H9 (cell line): ENCODE data around the gene KLF18. TPM values are rescaled to one million over a fixed set of nuclear protein-coding genes. Genes with fewer than 3 reads are reported as not detected.

Source experiments
- DNase-seq: peaks from one replicate; pipeline ENCODE4 v3.0.0-alpha.2; 2017
- H2AFZ ChIP-seq: one replicate; pipeline ENCODE4 v1.6.1; 2013; ENCODE audit warnings: mild to moderate bottlenecking, low read length, control low read depth, moderate library complexity
- H2AK5ac ChIP-seq: 2 replicates; pipeline ENCODE4 v1.6.1; 2013; ENCODE audit warnings: low read length, control low read depth, mixed read lengths; ENCODE audit not compliant: insufficient read length
- H2BK120ac ChIP-seq: one replicate; pipeline ENCODE4 v1.6.1; 2013; ENCODE audit warnings: low read depth, mild to moderate bottlenecking, low read length, control low read depth, inconsistent platforms; ENCODE audit not compliant: poor library complexity, severe bottlenecking
- H2BK12ac ChIP-seq: 2 replicates; pipeline ENCODE4 v1.6.1; 2013; ENCODE audit warnings: low read length, control low read depth, mixed read lengths, low read depth; ENCODE audit not compliant: insufficient read length
- H2BK15ac ChIP-seq: 2 replicates; pipeline ENCODE4 v1.6.1; 2013; ENCODE audit warnings: low read depth, low read length, control low read depth
- H2BK20ac ChIP-seq: one replicate; pipeline ENCODE4 v1.6.1; 2013; ENCODE audit warnings: low read depth, mild to moderate bottlenecking, low read length, control low read depth, inconsistent platforms; ENCODE audit not compliant: poor library complexity, severe bottlenecking
- H2BK5ac ChIP-seq: 2 replicates; pipeline ENCODE4 v1.6.1; 2013; ENCODE audit warnings: low read length, control low read depth, mixed read lengths; ENCODE audit not compliant: insufficient read length
- H3K14ac ChIP-seq: 2 replicates; pipeline ENCODE4 v1.6.1; 2013; ENCODE audit warnings: low read length, control low read depth; ENCODE audit not compliant: insufficient read depth
- H3K18ac ChIP-seq: 2 replicates; pipeline ENCODE4 v1.6.1; 2013; ENCODE audit warnings: low read depth, mild to moderate bottlenecking, mixed read lengths, low read length, control low read depth; ENCODE audit not compliant: insufficient read length
- H3K23ac ChIP-seq: 2 replicates; pipeline ENCODE4 v1.6.1; 2013; ENCODE audit warnings: low read length, control low read depth, mixed read lengths, low read depth; ENCODE audit not compliant: insufficient read length
- H3K23me2 ChIP-seq: 2 replicates; pipeline ENCODE4 v1.6.1; 2013; ENCODE audit warnings: low read depth, mild to moderate bottlenecking, mixed read lengths, low read length, control low read depth; ENCODE audit not compliant: insufficient read length, poor library complexity, severe bottlenecking
- H3K27ac ChIP-seq: 2 replicates; pipeline ENCODE4 v1.5.1; 2013; ENCODE audit warnings: low read length, control low read depth, mixed read lengths, low read depth; ENCODE audit not compliant: insufficient read length
- H3K27me3 ChIP-seq: 2 replicates; pipeline ENCODE4 v1.6.1; 2013; ENCODE audit warnings: low read length, control low read depth, inconsistent platforms; ENCODE audit not compliant: insufficient read depth
- H3K4ac ChIP-seq: 2 replicates; pipeline ENCODE4 v1.6.1; 2013; ENCODE audit warnings: low read depth, mild to moderate bottlenecking, control low read depth, inconsistent platforms, low read length, moderate library complexity
- H3K4me1 ChIP-seq: 2 replicates; pipeline ENCODE4 v1.6.1; 2013; ENCODE audit warnings: low read length, control low read depth, inconsistent platforms; ENCODE audit not compliant: insufficient read depth
- H3K4me2 ChIP-seq: 2 replicates; pipeline ENCODE4 v1.6.1; 2013; ENCODE audit warnings: low read length, control low read depth, mixed read lengths; ENCODE audit not compliant: insufficient read length, insufficient read depth
- H3K56ac ChIP-seq: 2 replicates; pipeline ENCODE4 v1.6.1; 2013; ENCODE audit warnings: low read depth, mild to moderate bottlenecking, mixed read lengths, low read length, control low read depth; ENCODE audit not compliant: insufficient read length
- H3K79me1 ChIP-seq: 2 replicates; pipeline ENCODE4 v1.6.1; 2013; ENCODE audit warnings: low read depth, mild to moderate bottlenecking, moderate library complexity, low read length, control low read depth, inconsistent platforms; ENCODE audit not compliant: insufficient read depth, poor library complexity, severe bottlenecking
- H3K79me2 ChIP-seq: 2 replicates; pipeline ENCODE4 v1.6.1; 2013; ENCODE audit warnings: low read length, control low read depth, inconsistent platforms; ENCODE audit not compliant: insufficient read depth
- H3K9ac ChIP-seq: 2 replicates; pipeline ENCODE4 v1.6.1; 2013; ENCODE audit warnings: low read length, control low read depth, mixed read lengths; ENCODE audit not compliant: insufficient read length; ENCODE audit errors: extremely low read depth
- H3K9me3 ChIP-seq: one replicate; pipeline ENCODE4 v1.6.1; 2013; ENCODE audit warnings: low read depth, low read length, inconsistent platforms; ENCODE audit not compliant: control insufficient read depth
- H3T11ph ChIP-seq: one replicate; pipeline ENCODE4 v1.6.1; 2013; ENCODE audit warnings: mild to moderate bottlenecking, low read length, control low read depth, inconsistent platforms
- H4K20me1 ChIP-seq: one replicate; pipeline ENCODE4 v1.6.1; 2013; ENCODE audit not compliant: control insufficient read depth, insufficient read length, insufficient read depth
- H4K5ac ChIP-seq: 2 replicates; pipeline ENCODE4 v1.6.1; 2013; ENCODE audit warnings: low read depth, mild to moderate bottlenecking, mixed read lengths, low read length, control low read depth; ENCODE audit not compliant: insufficient read length
- H4K8ac ChIP-seq: replicated peaks from 2 replicates; pipeline ENCODE4 v1.6.1; 2013; ENCODE audit warnings: low read length, control low read depth, mixed read lengths, low read depth; ENCODE audit not compliant: insufficient read length
- H4K91ac ChIP-seq: 2 replicates; pipeline ENCODE4 v1.6.1; 2013; ENCODE audit warnings: low read depth, mild to moderate bottlenecking, moderate library complexity, mixed read lengths, low read length, control low read depth; ENCODE audit not compliant: insufficient read length
- H3K27ac Mint-ChIP-seq, 3 experiments: 2 replicates in 2 of 3; 3 replicates in 1 of 3; pipeline ENCODE4 v1.8.0; 2020 to 2021; ENCODE audit warnings: mixed read lengths in 3 of 3, mild to moderate bottlenecking in 1 of 3, moderate library complexity in 1 of 3
- H3K27me3 Mint-ChIP-seq: 2 replicates; pipeline ENCODE4 v1.8.0; 2021; ENCODE audit warnings: low read depth, mild to moderate bottlenecking, moderate library complexity, mixed read lengths
- H3K36me3 Mint-ChIP-seq, 3 experiments: 2 replicates in 2 of 3; 3 replicates in 1 of 3; pipeline ENCODE4 v1.8.0; 2020 to 2021; ENCODE audit warnings: low read depth in 3 of 3, mixed read lengths in 3 of 3; ENCODE audit not compliant: insufficient read depth in 1 of 3
- H3K4me1 Mint-ChIP-seq, 2 experiments: 2 replicates each; pipeline ENCODE4 v1.8.0; 2020; ENCODE audit warnings: mixed read lengths in 2 of 2
- H3K4me3 Mint-ChIP-seq, 2 experiments: 2 replicates in 1 of 2; 3 replicates in 1 of 2; pipeline ENCODE4 v1.8.0; 2020 to 2021; ENCODE audit warnings: mild to moderate bottlenecking in 2 of 2, mixed read lengths in 2 of 2, moderate library complexity in 1 of 2
- H3K9me3 Mint-ChIP-seq, 2 experiments: 2 replicates in 1 of 2; 3 replicates in 1 of 2; pipeline ENCODE4 v1.8.0; 2020; ENCODE audit warnings: mild to moderate bottlenecking in 2 of 2, mixed read lengths in 2 of 2, moderate library complexity in 1 of 2
- CTCF ChIP-seq: fragments of 200-600 bp; sonication (generic); conservative IDR thresholded peaks from 3 replicates; pipeline ENCODE4 v1.8.0; 2021; ENCODE audit warnings: antibody characterized with exemption, mild to moderate bottlenecking
- WGBS: extraction: QIAGEN DNeasy Blood & Tissue Kit; methylation state at CpG from one replicate; pipeline ENCODE4 v1.1.7; 2013; ENCODE audit warnings: missing lambda C conversion rate, low lambda C conversion rate, mixed read lengths; ENCODE audit not compliant: insufficient read length; ENCODE audit errors: extremely low coverage; 5-methylcytosine and 5-hydroxymethylcytosine counted together
- total RNA-seq: library from RNA; stranded (reverse); gene quantifications from 2 replicates; pipeline ENCODE4 v1.2.1, GENCODE V29; 2021

KLF18 gene
- total RNA-seq, 1 experiment from 2014 or later, result 0.07 TPM

- WGBS, result no CpG with 5 or more reads among the region's 3 CpGs
- H3K4me2 ChIP-seq, result no peak overlapping the region
- no peak overlapping the region for H4K5ac ChIP-seq
- H3K9ac ChIP-seq, result no peak overlapping the region
- no peak overlapping the region for H3K14ac ChIP-seq
- H3K27me3 Mint-ChIP-seq, result peaks cover 2% of the 10 kb centered on the region
- no peak overlapping the region for H3K27ac ChIP-seq
- no peak overlapping the region for H3K23ac ChIP-seq
- no peak overlapping the region for H2BK5ac ChIP-seq
- H3K9me3 ChIP-seq, result no peaks in the 10 kb centered on the region
- H2BK120ac ChIP-seq, result no peak overlapping the region
- no peaks in the 10 kb centered on the region; a peak in 1 of 7 replicates for H3K36me3 Mint-ChIP-seq
- H3K27me3 ChIP-seq, result no peaks in the 10 kb centered on the region
- H4K20me1 ChIP-seq, result no peaks in the 10 kb centered on the region
- no peak overlapping the region for H2BK20ac ChIP-seq
- H3K4me1 ChIP-seq, result no peaks in the 10 kb centered on the region
- H3T11ph ChIP-seq, result no peak overlapping the region
- H3K79me2 ChIP-seq, result no peaks in the 10 kb centered on the region
- H2BK12ac ChIP-seq, result no peak overlapping the region
- no peak overlapping the region for H3K56ac ChIP-seq
- H3K4me3 Mint-ChIP-seq, result no peak overlapping the region
- no peak overlapping the region for H3K18ac ChIP-seq
- no peak overlapping the region for H4K91ac ChIP-seq
- H4K8ac ChIP-seq, result no peak overlapping the region
- no peak for DNase-seq
- no peaks in the 10 kb centered on the region for H3K23me2 ChIP-seq
- no peak overlapping the region for H2BK15ac ChIP-seq
- no peaks in the 10 kb centered on the region for H3K79me1 ChIP-seq
- H2AK5ac ChIP-seq, result no peak overlapping the region
- no peak overlapping the region for H2AFZ ChIP-seq
- H3K4me1 Mint-ChIP-seq, result peaks cover 14 to 15% of the 10 kb centered on the region in 2 experiments
- no peak overlapping the region for H3K4ac ChIP-seq
- H3K27ac Mint-ChIP-seq, result peak overlapping the region in 1 of 3 experiments; percentile 9; a peak in 1 of 7 replicates
- no peaks in the 10 kb centered on the region for H3K9me3 Mint-ChIP-seq
- no peak for TF ChIP-seq CTCF
These were observed 28.9 kb downstream of the KLF18 start for GRCh38 chr1:44112486-44112885.
